Lung (tissue), 12 donors: Measurements from ENCODE around the gene SEMA5A. TPM values are rescaled to one million over a fixed set of nuclear protein-coding genes. Genes with fewer than 3 reads are reported as not detected.

Experiments used
- ATAC-seq: fragments of 200-7000 bp; cut with Tn5 transposase; one replicate; pipeline ENCODE4 v1.9.1; 2020; ENCODE audit warnings: moderate number of reproducible peaks; ENCODE audit not compliant: insufficient read depth, low FRiP score
- DNase-seq, 3 donors: peaks; one replicate each; pipeline ENCODE4 v3.0.0-alpha.2; 2013 to 2017
- H3K27ac ChIP-seq, 2 donors: one replicate each; pipeline ENCODE4 v1.5.1; 2013; ENCODE audit warnings: mild to moderate bottlenecking in 2 of 2, moderate library complexity in 2 of 2, control low read depth in 1 of 2, inconsistent platforms in 1 of 2, low read depth in 1 of 2, low read length in 1 of 2
- H3K27me3 ChIP-seq, 3 donors: one replicate each; pipeline ENCODE4 v1.5.1; 2013; ENCODE audit warnings: low read length in 2 of 3; ENCODE audit not compliant: control insufficient read depth in 3 of 3, insufficient read depth in 3 of 3
- H3K36me3 ChIP-seq, 4 donors: one replicate each; pipeline ENCODE4 v1.5.1; 2013; ENCODE audit warnings: low read length in 4 of 4, mild to moderate bottlenecking in 1 of 4, moderate library complexity in 1 of 4; ENCODE audit not compliant: control insufficient read depth in 4 of 4, insufficient read depth in 4 of 4
- H3K4me1 ChIP-seq, 5 donors: one replicate each; pipeline ENCODE4 v1.5.1; 2013; ENCODE audit warnings: low read length in 5 of 5, mild to moderate bottlenecking in 2 of 5, moderate library complexity in 1 of 5; ENCODE audit not compliant: control insufficient read depth in 5 of 5, insufficient read depth in 5 of 5
- H3K4me3 ChIP-seq: one replicate; pipeline ENCODE4 v1.5.1; 2013; ENCODE audit warnings: mild to moderate bottlenecking, control low read depth, moderate library complexity
- H3K9ac ChIP-seq, 2 donors: one replicate each; pipeline ENCODE4 v1.5.1; 2013; ENCODE audit warnings: low read length in 2 of 2, control low read depth in 1 of 2; ENCODE audit not compliant: insufficient read depth in 1 of 2
- H3K9me3 ChIP-seq, 4 donors: one replicate each; pipeline ENCODE4 v1.5.1; 2013; ENCODE audit warnings: low read length in 3 of 4, mild to moderate bottlenecking in 1 of 4, moderate library complexity in 1 of 4; ENCODE audit not compliant: control insufficient read depth in 4 of 4, insufficient read depth in 3 of 4
- WGBS, 2 donors: extraction: QIAGEN DNeasy Blood & Tissue Kit; methylation state at CpG; one replicate each; pipeline ENCODE4 v1.1.7; 2013; 5-methylcytosine and 5-hydroxymethylcytosine counted together
- polyA plus RNA-seq, 2 donors: library from polyadenylated mRNA; stranded (reverse); fragments of 200-250 nt; gene quantifications; one replicate each; pipeline ENCODE4 v1.2.1, GENCODE V29; 2013
- total RNA-seq, 2 donors: library from RNA; depleted of rRNA in 1 of 2; stranded (reverse); fragments of >200 nt in 1 of 2; gene quantifications; one replicate each; pipeline ENCODE4 v1.2.1, GENCODE V29; 2014 to 2021
- TF ChIP-seq, protein P1 (sequence below): IDR thresholded peaks from 2 replicates; pipeline ENCODE4 v1.5.1; 2012; ENCODE audit warnings: mild to moderate bottlenecking; ENCODE audit errors: control extremely low read depth, extremely low read depth
- donor health status: control.
- donor health status: control.
- donor health status: Bipolar disorder and iron deficiency.
- donor health status: healthy.
- donor health status: DM: yes; HTN: yes; CAD: no.

Gene SEMA5A
- total and polyA plus RNA-seq, 4 donors, result 3.1 to 44.9 (median 13.7) TPM

- WGBS, 2 donors, result 78 to 79% methylated on average over 7 of the region's 7 CpGs
- Histone ChIP-seq H3K27ac (no peak overlapping the region), H3K27me3 (no peaks in the 10 kb centered on the region), H3K9ac (no peak overlapping the region), H3K4me1 (peaks cover 0 to 23% (median 3%) of the 10 kb centered on the region in 5 donors), H3K9me3 (no peaks in the 10 kb centered on the region), H3K36me3 (no peaks in the 10 kb centered on the region), H3K4me3 (no peak overlapping the region)
- TF ChIP-seq, protein P1, sequence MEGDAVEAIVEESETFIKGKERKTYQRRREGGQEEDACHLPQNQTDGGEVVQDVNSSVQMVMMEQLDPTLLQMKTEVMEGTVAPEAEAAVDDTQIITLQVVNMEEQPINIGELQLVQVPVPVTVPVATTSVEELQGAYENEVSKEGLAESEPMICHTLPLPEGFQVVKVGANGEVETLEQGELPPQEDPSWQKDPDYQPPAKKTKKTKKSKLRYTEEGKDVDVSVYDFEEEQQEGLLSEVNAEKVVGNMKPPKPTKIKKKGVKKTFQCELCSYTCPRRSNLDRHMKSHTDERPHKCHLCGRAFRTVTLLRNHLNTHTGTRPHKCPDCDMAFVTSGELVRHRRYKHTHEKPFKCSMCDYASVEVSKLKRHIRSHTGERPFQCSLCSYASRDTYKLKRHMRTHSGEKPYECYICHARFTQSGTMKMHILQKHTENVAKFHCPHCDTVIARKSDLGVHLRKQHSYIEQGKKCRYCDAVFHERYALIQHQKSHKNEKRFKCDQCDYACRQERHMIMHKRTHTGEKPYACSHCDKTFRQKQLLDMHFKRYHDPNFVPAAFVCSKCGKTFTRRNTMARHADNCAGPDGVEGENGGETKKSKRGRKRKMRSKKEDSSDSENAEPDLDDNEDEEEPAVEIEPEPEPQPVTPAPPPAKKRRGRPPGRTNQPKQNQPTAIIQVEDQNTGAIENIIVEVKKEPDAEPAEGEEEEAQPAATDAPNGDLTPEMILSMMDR, result no peak
- DNase-seq, result peak in 2 of 3 donors; percentile 32 to 44
- no peak for ATAC-seq
These were observed 379.4 kb downstream of the SEMA5A start for GRCh38 chr5:9166202-9167112.

GRCh38 chr5:9165546-9165945 is 380.3 kb downstream of the SEMA5A start:
- peaks cover 0 to 23% (median 3%) of the 10 kb centered on the region in 5 donors for H3K4me1 ChIP-seq

DNA sequence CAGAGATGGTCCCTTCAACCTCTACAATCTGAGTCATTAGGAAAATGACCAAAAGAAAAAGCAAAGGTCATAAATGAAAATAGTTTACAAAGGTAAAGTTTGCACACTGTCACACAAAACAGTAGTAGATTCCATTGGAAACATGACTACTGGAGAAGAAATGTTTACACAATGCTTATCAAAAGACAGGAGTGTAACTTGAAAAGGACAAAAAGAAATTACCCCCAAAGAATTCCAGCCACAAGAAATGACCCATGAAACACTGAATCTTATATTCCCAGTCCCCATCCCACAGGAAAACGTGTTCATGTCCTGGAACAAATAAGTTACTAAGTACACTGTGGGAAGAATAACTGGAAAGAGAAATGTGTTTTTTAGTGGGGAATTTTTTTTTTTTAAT is 385.1 kb downstream of the SEMA5A start:
- no peaks in the 10 kb centered on the region for H3K36me3 ChIP-seq
- no peak overlapping the region for H3K9ac ChIP-seq
- H3K27me3 ChIP-seq, result no peaks in the 10 kb centered on the region
- no peaks in the 10 kb centered on the region for H3K9me3 ChIP-seq
- H3K27ac ChIP-seq, result no peak overlapping the region
- peaks cover 0 to 3% (median 2%) of the 10 kb centered on the region in 5 donors for H3K4me1 ChIP-seq
- ATAC-seq, result no peak
- DNase-seq, result no peak
- H3K4me3 ChIP-seq, result no peak overlapping the region
- TF ChIP-seq, protein P1, result no peak
- 39 to 54% methylated on average over 1 of the region's 1 CpG for WGBS, 2 donors

More at GRCh38 chr5:9165546-9165945, 380.3 kb downstream of the SEMA5A start:
- Histone ChIP-seq H3K27me3 (no peaks in the 10 kb centered on the region), H3K4me3 (no peak overlapping the region), H3K9ac (no peak overlapping the region), H3K9me3 (no peaks in the 10 kb centered on the region), H3K27ac (no peak overlapping the region), H3K36me3 (no peaks in the 10 kb centered on the region)
- TF ChIP-seq, protein P1, result no peak
- 81 to 84% methylated on average over 6 of the region's 6 CpGs for WGBS, 2 donors
- ATAC-seq (no peak), DNase-seq (peak in 1 of 3 donors; percentile 34)
